ENCODE data around the gene NFIX. TPM values are rescaled to one million over a fixed set of nuclear protein-coding genes. Genes with fewer than 3 reads are reported as not detected.
A peak's percentile ranks its signal among the peaks of the same experiment; 100 is the strongest.
"Not testable (repeated sequence)": the region's sequence is repeated elsewhere in the genome, so short reads cannot be mapped to it uniquely, and the experiment has no call there.

NFIX gene
- total RNA-seq, 4 donors from 2014 or later: 32.3 to 81.2 (median 51.6) TPM

DNA sequence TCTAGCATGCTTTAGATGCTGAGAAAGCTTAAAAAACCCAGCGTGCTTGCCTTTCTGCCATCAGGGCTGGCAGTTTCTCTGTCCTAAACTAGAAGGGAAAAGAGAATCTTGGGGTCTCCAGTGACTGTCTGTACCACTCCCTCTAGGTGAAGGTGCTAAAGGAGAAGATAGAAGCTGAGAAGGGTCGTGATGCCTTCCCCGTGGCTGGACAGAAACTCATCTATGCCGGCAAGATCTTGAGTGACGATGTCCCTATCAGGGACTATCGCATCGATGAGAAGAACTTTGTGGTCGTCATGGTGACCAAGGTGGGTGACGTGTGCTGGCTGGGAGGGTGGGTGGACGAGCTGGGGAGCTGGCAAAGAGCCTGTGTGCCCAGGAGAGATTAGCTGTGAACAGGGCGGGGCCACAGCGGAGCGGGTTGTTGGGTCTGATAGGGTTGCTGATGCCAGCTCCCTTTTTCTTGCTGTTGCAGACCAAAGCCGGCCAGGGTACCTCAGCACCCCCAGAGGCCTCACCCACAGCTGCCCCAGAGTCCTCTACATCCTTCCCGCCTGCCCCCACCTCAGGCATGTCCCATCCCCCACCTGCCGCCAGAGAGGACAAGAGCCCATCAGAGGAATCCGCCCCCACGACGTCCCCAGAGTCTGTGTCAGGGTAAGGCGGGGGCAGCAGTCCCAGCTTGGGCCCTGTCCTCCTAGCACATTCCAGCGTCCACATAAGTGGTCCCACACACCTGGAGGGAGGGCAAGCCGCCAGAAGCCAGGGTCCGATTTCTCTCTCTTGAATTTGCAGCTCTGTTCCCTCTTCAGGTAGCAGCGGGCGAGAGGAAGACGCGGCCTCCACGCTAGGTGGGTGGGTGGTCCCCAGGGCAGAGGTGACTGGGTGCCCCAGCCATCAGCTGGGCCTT lies 47.3 kb upstream of the NFIX start:
- TF ChIP-seq, protein P1, sequence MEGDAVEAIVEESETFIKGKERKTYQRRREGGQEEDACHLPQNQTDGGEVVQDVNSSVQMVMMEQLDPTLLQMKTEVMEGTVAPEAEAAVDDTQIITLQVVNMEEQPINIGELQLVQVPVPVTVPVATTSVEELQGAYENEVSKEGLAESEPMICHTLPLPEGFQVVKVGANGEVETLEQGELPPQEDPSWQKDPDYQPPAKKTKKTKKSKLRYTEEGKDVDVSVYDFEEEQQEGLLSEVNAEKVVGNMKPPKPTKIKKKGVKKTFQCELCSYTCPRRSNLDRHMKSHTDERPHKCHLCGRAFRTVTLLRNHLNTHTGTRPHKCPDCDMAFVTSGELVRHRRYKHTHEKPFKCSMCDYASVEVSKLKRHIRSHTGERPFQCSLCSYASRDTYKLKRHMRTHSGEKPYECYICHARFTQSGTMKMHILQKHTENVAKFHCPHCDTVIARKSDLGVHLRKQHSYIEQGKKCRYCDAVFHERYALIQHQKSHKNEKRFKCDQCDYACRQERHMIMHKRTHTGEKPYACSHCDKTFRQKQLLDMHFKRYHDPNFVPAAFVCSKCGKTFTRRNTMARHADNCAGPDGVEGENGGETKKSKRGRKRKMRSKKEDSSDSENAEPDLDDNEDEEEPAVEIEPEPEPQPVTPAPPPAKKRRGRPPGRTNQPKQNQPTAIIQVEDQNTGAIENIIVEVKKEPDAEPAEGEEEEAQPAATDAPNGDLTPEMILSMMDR (IDR thresholded peaks at IDR 0.05): no peak
- TF ChIP-seq POLR2A (IDR thresholded peaks at IDR 0.05): no peak
- WGBS, 2 donors: 77 to 86% methylated on average over 16 to 19 of the region's 28 CpGs
- intact Hi-C loops (cut with DNase I): no loop called here
- Histone ChIP-seq H3K36me3 (peaks cover 32 to 78% (median 54%) of the 10 kb centered on the region in 3 donors), H3K27me3 (no peaks in the 10 kb centered on the region), H3K4me3 (no peak overlapping the region), H3K27ac (peak overlapping the region in 2 of 4 donors; percentile 7 to 13), H3K4me1 (peaks cover 28 to 75% (median 41%) of the 10 kb centered on the region in 3 donors), H3K9me3 (no peaks in the 10 kb centered on the region)
- no peak for DNase-seq

DNA sequence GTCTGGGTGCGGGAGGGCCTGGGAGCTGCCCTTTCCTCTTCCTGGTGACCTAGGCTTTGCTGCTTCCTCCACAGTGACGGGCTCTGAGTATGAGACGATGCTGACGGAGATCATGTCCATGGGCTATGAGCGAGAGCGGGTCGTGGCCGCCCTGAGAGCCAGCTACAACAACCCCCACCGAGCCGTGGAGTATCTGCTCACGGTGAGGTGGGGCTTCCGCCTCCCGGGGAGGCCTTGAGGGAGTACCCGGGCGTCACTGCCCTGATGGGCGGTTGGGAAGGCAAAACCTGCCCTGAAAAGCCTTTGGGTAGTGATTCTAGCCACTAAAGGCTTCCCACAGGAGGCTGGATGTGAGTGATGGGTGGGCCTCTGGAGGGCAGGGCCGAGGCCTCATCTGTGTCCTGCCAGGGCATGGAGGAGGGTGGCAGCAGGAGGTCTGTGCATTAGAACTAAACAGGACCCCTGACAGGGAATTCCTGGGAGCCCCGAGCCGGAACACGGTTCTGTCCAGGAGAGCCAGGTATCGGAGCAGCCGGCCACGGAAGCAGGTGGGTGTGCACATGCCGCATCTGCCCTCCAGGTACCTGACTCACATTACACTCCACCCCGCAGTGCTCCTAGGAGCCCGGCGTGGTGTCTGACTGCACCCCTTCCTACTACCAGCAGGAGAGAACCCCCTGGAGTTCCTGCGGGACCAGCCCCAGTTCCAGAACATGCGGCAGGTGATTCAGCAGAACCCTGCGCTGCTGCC lies 46.5 kb upstream of the NFIX start:
- 75 to 89% methylated on average over 8 to 13 of the region's 30 CpGs for WGBS, 2 donors
- no peaks in the 10 kb centered on the region for H3K9me3 ChIP-seq
- H3K4me3 ChIP-seq: no peak overlapping the region
- TF ChIP-seq, protein P1 (IDR thresholded peaks at IDR 0.05): peak in 1 of 6 experiments; percentile 38
- no peak for TF ChIP-seq POLR2A (IDR thresholded peaks at IDR 0.05)
- DNase-seq: no peak
- peaks cover 24 to 78% (median 53%) of the 10 kb centered on the region in 3 donors for H3K36me3 ChIP-seq
- no peaks in the 10 kb centered on the region for H3K27me3 ChIP-seq
- peaks cover 37 to 75% (median 44%) of the 10 kb centered on the region in 3 donors for H3K4me1 ChIP-seq
- intact Hi-C loops (cut with DNase I): no loop called here
- H3K27ac ChIP-seq: peak overlapping the region in 1 of 4 donors; percentile 13

DNA sequence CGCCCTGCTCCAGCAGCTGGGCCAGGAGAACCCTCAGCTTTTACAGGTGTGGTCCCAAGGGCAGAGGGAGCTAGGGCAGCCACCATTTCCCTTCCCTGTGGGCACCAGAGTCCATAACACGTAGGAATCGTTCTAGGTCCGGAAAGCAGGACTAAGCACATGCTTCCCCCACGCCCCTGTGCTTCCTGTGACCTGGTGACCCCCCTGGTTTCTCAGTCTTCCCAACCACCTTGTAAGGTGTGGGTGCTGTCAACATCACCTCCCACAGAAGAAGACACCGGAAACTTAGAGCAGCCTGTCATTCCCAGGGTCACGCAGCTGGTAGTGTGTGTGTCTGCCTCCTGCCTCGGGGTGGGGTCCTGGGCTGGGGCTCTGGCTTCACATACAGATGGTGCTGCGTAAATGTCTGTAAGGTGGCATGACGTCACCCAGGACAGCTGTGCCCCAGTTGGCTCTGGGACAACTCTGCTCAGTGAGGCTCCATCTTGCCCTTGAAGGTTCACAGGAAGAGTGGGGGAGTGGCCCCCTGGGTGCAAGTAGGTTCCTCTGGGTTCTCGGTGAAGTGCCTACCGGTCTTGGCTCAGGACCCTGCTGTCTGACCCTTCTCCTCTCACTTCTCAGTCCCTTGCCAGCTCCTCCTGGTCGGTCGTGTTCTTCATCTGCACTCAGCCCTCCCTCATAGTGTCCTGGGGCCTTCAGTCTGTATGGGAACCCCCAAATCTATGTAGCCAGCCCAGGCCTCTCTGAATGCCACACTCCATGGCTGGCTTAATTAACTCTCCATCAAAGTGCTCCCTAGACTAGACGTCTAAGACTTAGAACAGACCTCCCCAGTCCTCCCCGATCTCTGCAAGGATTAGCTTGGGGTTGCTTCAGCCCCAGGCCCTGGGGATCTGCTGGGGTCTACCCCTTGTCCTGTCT lies 45.7 kb upstream of the NFIX start:
- 82 to 83% methylated on average over 11 to 12 of the region's 16 CpGs for WGBS, 2 donors
- H3K4me1 ChIP-seq: peaks cover 41 to 75% (median 50%) of the 10 kb centered on the region in 3 donors
- H3K9me3 ChIP-seq: no peaks in the 10 kb centered on the region
- no peak for DNase-seq
- H3K27ac ChIP-seq: no peak overlapping the region
- H3K4me3 ChIP-seq: no peak overlapping the region
- H3K36me3 ChIP-seq: peaks cover 23 to 78% (median 54%) of the 10 kb centered on the region in 3 donors
- intact Hi-C loops (cut with DNase I): no loop called here
- TF ChIP-seq, protein P1 (IDR thresholded peaks at IDR 0.05): peak in 1 of 6 experiments; percentile 0
- no peak for TF ChIP-seq POLR2A (IDR thresholded peaks at IDR 0.05)
- H3K27me3 ChIP-seq: no peaks in the 10 kb centered on the region

DNA sequence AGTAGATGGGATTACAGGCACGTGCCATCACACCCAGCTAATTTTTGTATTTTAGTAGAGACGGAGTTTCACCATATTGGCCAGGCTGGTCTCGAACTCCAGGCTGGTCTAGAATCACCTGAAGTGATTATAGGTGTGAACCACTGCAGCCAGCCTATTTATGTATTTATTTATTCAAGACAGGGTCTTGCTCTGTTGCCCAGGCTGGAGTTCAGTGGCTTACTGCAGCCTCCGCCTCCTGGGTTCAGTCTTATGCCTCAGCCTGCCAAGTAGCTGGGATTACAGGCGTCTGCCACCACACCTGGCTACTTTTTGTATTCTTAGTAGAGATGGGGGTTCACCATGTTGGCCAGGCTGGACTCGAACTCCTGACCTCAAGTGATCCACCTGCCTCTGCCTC lies 43.2 kb upstream of the NFIX start:
- H3K4me3 ChIP-seq; H3K27me3 ChIP-seq; DNase-seq; H3K9me3 ChIP-seq; intact Hi-C loops (cut with DNase I): not testable (repeated sequence)
- Histone ChIP-seq H3K4me1 (peaks cover 45 to 78% (median 54%) of the 10 kb centered on the region in 3 donors), H3K27ac (peak overlapping the region; percentile 23 to 97 (median 92)), H3K36me3 (peaks cover 23 to 73% (median 54%) of the 10 kb centered on the region in 3 donors)
- WGBS, 2 donors: 89 to 92% methylated on average over 4 to 5 of the region's 6 CpGs
